Hepatocyte (in vitro differentiated cells): ENCODE measurements around the gene ANO1. TPM values are rescaled to one million over a fixed set of nuclear protein-coding genes. Genes with fewer than 3 reads are reported as not detected.

Experiments
- DNase-seq: peaks from one replicate; pipeline ENCODE4 v3.0.0-alpha.2; 2016; ENCODE audit warnings: low spot score
- H2AFZ ChIP-seq: fragments of 200-600 bp; sonication (generic); 2 replicates; pipeline ENCODE4 v1.6.0; 2016; ENCODE audit warnings: antibody characterized with exemption, mild to moderate bottlenecking
- H3K27ac ChIP-seq: fragments of 200-600 bp; sonication (generic); 2 replicates; pipeline ENCODE4 v1.5.1; 2016; ENCODE audit warnings: mild to moderate bottlenecking
- H3K27me3 ChIP-seq: fragments of 200-600 bp; sonication (generic); 2 replicates; pipeline ENCODE4 v1.6.1; 2016
- H3K36me3 ChIP-seq: fragments of 200-600 bp; sonication (generic); replicated peaks from 2 replicates; pipeline ENCODE4 v1.5.1; 2016; ENCODE audit warnings: low read depth; ENCODE audit not compliant: insufficient read depth
- H3K4me1 ChIP-seq: fragments of 200-600 bp; sonication (generic); 2 replicates; pipeline ENCODE4 v1.5.1; 2016; ENCODE audit warnings: mild to moderate bottlenecking, moderate library complexity; ENCODE audit not compliant: insufficient read depth
- H3K4me2 ChIP-seq: fragments of 200-600 bp; sonication (generic); 2 replicates; pipeline ENCODE4 v1.6.0; 2016
- H3K4me3 ChIP-seq: fragments of 200-600 bp; sonication (generic); 2 replicates; pipeline ENCODE4 v1.5.1; 2016; ENCODE audit warnings: mild to moderate bottlenecking
- H3K79me2 ChIP-seq: fragments of 200-600 bp; sonication (generic); 2 replicates; pipeline ENCODE4 v1.6.0; 2017; ENCODE audit warnings: mild to moderate bottlenecking
- H3K9me2 ChIP-seq: fragments of 200-600 bp; sonication (generic); replicated peaks from 2 replicates; pipeline ENCODE4 v1.6.0; 2017; ENCODE audit warnings: mild to moderate bottlenecking; ENCODE audit not compliant: insufficient read depth
- H3K9me3 ChIP-seq: fragments of 200-600 bp; sonication (generic); 2 replicates; pipeline ENCODE4 v1.5.1; 2016; ENCODE audit warnings: low read depth, mild to moderate bottlenecking
- H4K20me1 ChIP-seq: fragments of 200-600 bp; sonication (generic); 2 replicates; pipeline ENCODE4 v1.6.0; 2016; ENCODE audit warnings: mild to moderate bottlenecking; ENCODE audit not compliant: insufficient read depth, poor library complexity, severe bottlenecking
- CTCF ChIP-seq: fragments of 200-600 bp; sonication (generic); IDR thresholded peaks from 2 replicates; pipeline ENCODE4 v1.5.1; 2016; ENCODE audit warnings: antibody characterized with exemption, mild to moderate bottlenecking; ENCODE audit not compliant: poor library complexity
- EZH2 ChIP-seq: fragments of 200-600 bp; sonication (generic); IDR thresholded peaks from 2 replicates; pipeline ENCODE4 v1.6.1; 2016; ENCODE audit warnings: antibody characterized with exemption, mild to moderate bottlenecking, borderline replicate concordance
- EZH2phosphoT487 ChIP-seq: fragments of 200-600 bp; sonication (generic); IDR thresholded peaks from one replicate; pipeline ENCODE4 v1.6.1; 2018; ENCODE audit warnings: antibody characterized with exemption, mild to moderate bottlenecking, low read depth, moderate library complexity; ENCODE audit not compliant: unreplicated experiment, severe bottlenecking
- WGBS: methylation state at CpG from one replicate; pipeline ENCODE4 v1.1.6; 2016; ENCODE audit warnings: low lambda C conversion rate; ENCODE audit errors: missing lambda C conversion rate; 5-methylcytosine and 5-hydroxymethylcytosine counted together
- polyA plus RNA-seq: library from polyadenylated mRNA; unstranded; fragments of >200 nt; fragmentation: Nextera tagmentation; extraction: Ambion mirVana; gene quantifications from 2 replicates; pipeline ENCODE4 v1.2.1, GENCODE V29; 2016
- total RNA-seq: library from RNA; depleted of rRNA; stranded (reverse); fragments of >200 nt; gene quantifications from 2 replicates; pipeline ENCODE4 v1.2.3, GENCODE V29; 2014

Gene ANO1
- total and polyA plus RNA-seq, 2 experiments from 2014 or later: 6.2 to 12.1 TPM

DNA sequence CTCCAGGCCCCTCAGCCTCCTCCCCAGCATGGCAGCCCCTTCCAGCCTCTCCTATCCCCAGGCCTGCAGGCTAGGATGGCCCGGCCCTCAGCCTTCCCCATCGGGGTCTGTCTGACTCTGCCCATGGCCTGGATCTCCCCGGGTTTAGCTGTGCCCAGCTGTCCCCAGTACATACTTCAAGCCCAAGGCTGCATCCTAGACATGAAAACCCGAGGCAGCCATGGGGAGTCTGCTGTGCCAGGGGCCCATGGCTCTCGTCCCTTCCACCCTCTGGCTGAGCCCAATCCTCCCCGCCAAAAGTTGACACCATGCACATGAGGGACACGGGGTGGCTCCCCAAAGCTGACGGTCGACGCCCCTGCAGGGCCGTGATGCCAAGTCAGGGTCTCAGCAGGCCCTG, 102.8 kb downstream of the ANO1 start:
- no peaks in the 10 kb centered on the region for H3K79me2 ChIP-seq
- H3K36me3 ChIP-seq: no peaks in the 10 kb centered on the region
- H4K20me1 ChIP-seq: no peaks in the 10 kb centered on the region
- H2AFZ ChIP-seq: no peak overlapping the region
- WGBS: 93% methylated on average over 11 of the region's 11 CpGs
- no peaks in the 10 kb centered on the region for H3K4me1 ChIP-seq
- no peaks in the 10 kb centered on the region for H3K27me3 ChIP-seq
- H3K9me3 ChIP-seq: no peaks in the 10 kb centered on the region
- no peak overlapping the region for H3K27ac ChIP-seq
- DNase-seq: no peak
- H3K4me2 ChIP-seq: no peak overlapping the region
- H3K4me3 ChIP-seq: no peak overlapping the region
- no peaks in the 10 kb centered on the region for H3K9me2 ChIP-seq
- no peak for TF ChIP-seq CTCF
- no peak for TF ChIP-seq EZH2phosphoT487
- TF ChIP-seq EZH2: no peak

- Histone ChIP-seq H3K36me3 (no peaks in the 10 kb centered on the region), H3K9me3 (no peaks in the 10 kb centered on the region), H2AFZ (no peak overlapping the region), H4K20me1 (no peaks in the 10 kb centered on the region), H3K4me2 (no peak overlapping the region), H3K4me3 (no peak overlapping the region), H3K79me2 (no peaks in the 10 kb centered on the region), H3K9me2 (no peaks in the 10 kb centered on the region), H3K27ac (no peak overlapping the region), H3K4me1 (no peaks in the 10 kb centered on the region), H3K27me3 (no peaks in the 10 kb centered on the region)
- TF ChIP-seq EZH2phosphoT487 (no peak), EZH2 (no peak), CTCF (no peak)
- DNase-seq: no peak
- WGBS: 96% methylated on average over 18 of the region's 18 CpGs
Observed at GRCh38 chr11:70182266-70182665, 104.1 kb downstream of the ANO1 start.

DNA sequence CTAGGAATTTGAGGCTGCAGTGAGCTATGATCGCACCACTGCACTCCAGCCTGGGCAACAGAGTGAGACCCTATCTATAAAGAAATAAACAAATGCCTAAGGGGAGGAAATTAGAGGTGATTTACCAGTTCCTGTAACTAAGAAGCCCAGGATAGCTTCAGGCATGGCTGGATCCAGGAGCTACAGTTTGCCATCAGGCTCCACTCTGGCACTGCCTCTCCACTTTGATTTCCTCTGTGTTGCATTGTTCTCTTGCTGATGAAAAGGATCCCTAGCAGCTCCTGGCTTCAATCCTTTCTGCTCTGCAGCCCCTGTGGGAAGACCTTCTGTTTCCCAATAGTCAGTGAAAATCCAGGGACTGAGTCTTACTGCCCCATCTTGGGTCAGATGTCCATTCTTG, 104.9 kb downstream of the ANO1 start:
- Histone ChIP-seq H3K4me1 (no peaks in the 10 kb centered on the region), H3K4me3 (no peak overlapping the region), H3K27me3 (no peaks in the 10 kb centered on the region), H3K4me2 (no peak overlapping the region), H3K79me2 (no peaks in the 10 kb centered on the region), H3K9me2 (no peaks in the 10 kb centered on the region), H2AFZ (no peak overlapping the region), H3K36me3 (no peaks in the 10 kb centered on the region), H4K20me1 (no peaks in the 10 kb centered on the region), H3K9me3 (no peaks in the 10 kb centered on the region), H3K27ac (no peak overlapping the region)
- WGBS: 100% methylated on average over 1 of the region's 1 CpG
- TF ChIP-seq CTCF: no peak
- TF ChIP-seq EZH2phosphoT487: no peak
- TF ChIP-seq EZH2: no peak
- DNase-seq: no peak

- 89% methylated on average over 11 of the region's 11 CpGs for WGBS
- no peak overlapping the region for H2AFZ ChIP-seq
- DNase-seq: no peak
- no peaks in the 10 kb centered on the region for H3K27me3 ChIP-seq
- no peak overlapping the region for H3K4me3 ChIP-seq
- H3K79me2 ChIP-seq: no peaks in the 10 kb centered on the region
- no peaks in the 10 kb centered on the region for H3K9me2 ChIP-seq
- no peaks in the 10 kb centered on the region for H3K36me3 ChIP-seq
- TF ChIP-seq CTCF (no peak), EZH2phosphoT487 (no peak), EZH2 (no peak)
- no peaks in the 10 kb centered on the region for H4K20me1 ChIP-seq
- H3K27ac ChIP-seq: no peak overlapping the region
- H3K4me1 ChIP-seq: no peaks in the 10 kb centered on the region
- H3K9me3 ChIP-seq: no peaks in the 10 kb centered on the region
- H3K4me2 ChIP-seq: no peak overlapping the region
Observed at GRCh38 chr11:70183483-70184176, 105.5 kb downstream of the ANO1 start.
